HG03108 (cell line): ENCODE results near the gene LMLN.
"Not testable (repeated sequence)": the region's sequence is repeated elsewhere in the genome, so short reads cannot be mapped to it uniquely, and the experiment has no call there.

Experiments used
- ATAC-seq: cut with Tn5 transposase; IDR thresholded peaks from one replicate; pipeline ENCODE4 v1.9.1; 2021; ENCODE audit warnings: moderate library complexity; ENCODE audit not compliant: unreplicated experiment

LMLN gene

GRCh38 chr3:197955892-197956477 lies 4.0 kb upstream of the LMLN start:
- no peak for ATAC-seq

GRCh38 chr3:197956626-197956988 lies 3.4 kb upstream of the LMLN start:
- no peak for ATAC-seq

GRCh38 chr3:197957790-197958133 lies 2.3 kb upstream of the LMLN start:
- no peak for ATAC-seq

GRCh38 chr3:197958346-197958745 lies 1.7 kb upstream of the LMLN start:
- ATAC-seq: no peak

GRCh38 chr3:197958848-197959247 lies 1.2 kb upstream of the LMLN start:
- not testable (repeated sequence) for ATAC-seq

- ATAC-seq: no peak
Measured at GRCh38 chr3:197959500-197959890, 522 bp upstream of the LMLN start.

- ATAC-seq: no peak
Measured at GRCh38 chr3:197960694-197961581, 921 bp downstream of the LMLN start.

- no peak for ATAC-seq
Measured at GRCh38 chr3:197961582-197961945, 1.5 kb downstream of the LMLN start.

GRCh38 chr3:197963019-197963637 lies 3.1 kb downstream of the LMLN start:
- no peak for ATAC-seq

- not testable (repeated sequence) for ATAC-seq
Measured at GRCh38 chr3:197967337-197967989, 7.4 kb downstream of the LMLN start.

GRCh38 chr3:197970588-197970987 lies 10.6 kb downstream of the LMLN start:
- ATAC-seq: no peak

GRCh38 chr3:197974016-197974415 lies 14.0 kb downstream of the LMLN start:
- no peak for ATAC-seq

- ATAC-seq: no peak
Measured at GRCh38 chr3:197975311-197975710, 15.3 kb downstream of the LMLN start.

- ATAC-seq: no peak
Measured at GRCh38 chr3:197983076-197983475, 23.1 kb downstream of the LMLN start.

- no peak for ATAC-seq
Measured at GRCh38 chr3:197989651-197990050, 29.6 kb downstream of the LMLN start.

- ATAC-seq: no peak
Measured at GRCh38 chr3:197994736-197995135, 34.7 kb downstream of the LMLN start.

GRCh38 chr3:197996855-197997254 lies 36.8 kb downstream of the LMLN start:
- no peak for ATAC-seq

GRCh38 chr3:197997936-197998335 lies 37.9 kb downstream of the LMLN start:
- no peak for ATAC-seq

GRCh38 chr3:198017090-198017489 lies 57.1 kb downstream of the LMLN start:
- no peak for ATAC-seq

- no peak for ATAC-seq
Measured at GRCh38 chr3:198018416-198018815, 58.4 kb downstream of the LMLN start.

GRCh38 chr3:198019115-198019514 lies 59.1 kb downstream of the LMLN start:
- no peak for ATAC-seq

- ATAC-seq: no peak
Measured at GRCh38 chr3:198021320-198021719, 61.3 kb downstream of the LMLN start.
